K562 (cell line): ENCODE results near the gene LZTR1. TPM values are rescaled to one million over a fixed set of nuclear protein-coding genes. Genes with fewer than 3 reads are reported as not detected.

Source experiments
- ATAC-seq: fragments of 200-7000 bp; cut with Tn5 transposase; 3 replicates; pipeline ENCODE4 v1.9.1; 2020; ENCODE audit warnings: moderate library complexity
- BruUV-seq: library from RNA; stranded (reverse); fragments of 400-500 nt; replicated peaks from 2 replicates; lab custom pipeline; 2021; lab: Mats Ljungman, UMichigan
- CTCF ChIA-PET: fragments of 300-600 bp; formaldehyde crosslinking; extraction: SDS; loops from one replicate; lab custom pipeline; 2021; ENCODE audit warnings: low intra/inter-chr PET ratio; lab: Yijun Ruan, JAX
- POLR2A ChIA-PET: fragments of 300-600, 350-650 bp; sonication (Branson Sonifier 250); formaldehyde crosslinking; extraction: SDS; loops from one replicate; lab custom pipeline; 2021; ENCODE audit warnings: antibody characterized with exemption, inconsistent platforms; lab: Yijun Ruan, JAX
- DNase-seq, 4 experiments: peaks; one replicate each; pipeline versions ENCODE4 v3.0.0 to v3.0.0-alpha.2; 2011 to 2018; ENCODE audit warnings: low spot score in 3 of 4, mixed read lengths in 3 of 4; ENCODE audit errors: extremely low read depth in 1 of 4
- FAIRE-seq: peaks from 2 replicates; lab custom pipeline; 2011; peaks lifted over from hg19 to GRCh38; lab: Jason Lieb, UNC
- H2AFZ ChIP-seq: 2 replicates; pipeline ENCODE4 v1.6.0; 2011; ENCODE audit warnings: low read depth, low read length, control low read depth, inconsistent platforms
- H3K27ac ChIP-seq: fragments of 200-600 bp; 3 replicates; pipeline ENCODE4 v1.8.0; 2011; ENCODE audit warnings: low read depth, mild to moderate bottlenecking, control low read depth, inconsistent platforms, low read length, moderate library complexity, mixed read lengths; ENCODE audit errors: extremely low read depth
- H3K27me3 ChIP-seq, 2 experiments: fragments of 300-600 bp in 1 of 2; 2 replicates in 1 of 2; 3 replicates in 1 of 2; pipeline versions ENCODE4 v1.6.0 to v1.8.0; 2011; ENCODE audit warnings: inconsistent platforms in 2 of 2, low read length in 2 of 2, mild to moderate bottlenecking in 1 of 2, mixed read lengths in 1 of 2, moderate library complexity in 1 of 2; ENCODE audit not compliant: control insufficient read depth in 2 of 2, insufficient read depth in 2 of 2
- H3K36me3 ChIP-seq: fragments of 300-600 bp; 3 replicates; pipeline ENCODE4 v1.8.0; 2011; ENCODE audit warnings: mild to moderate bottlenecking, low read length, inconsistent platforms; ENCODE audit not compliant: control insufficient read depth, insufficient read depth
- H3K4me1 ChIP-seq, 2 experiments: fragments of 200-600 bp in 1 of 2; replicated peaks in 1 of 2; 2 replicates in 1 of 2; 3 replicates in 1 of 2; pipeline versions ENCODE4 v1.5.1 to v1.8.0; 2011; ENCODE audit warnings: inconsistent platforms in 2 of 2, low read length in 2 of 2, mild to moderate bottlenecking in 1 of 2, mixed read lengths in 1 of 2, moderate library complexity in 1 of 2; ENCODE audit not compliant: control insufficient read depth in 2 of 2, insufficient read depth in 2 of 2
- H3K4me2 ChIP-seq: 2 replicates; pipeline ENCODE4 v1.6.1; 2011; ENCODE audit warnings: low read length, control low read depth, inconsistent platforms, mixed read lengths; ENCODE audit not compliant: insufficient read depth
- H3K4me3 ChIP-seq: fragments of 200-600 bp; sonication (generic), shearing (Covaris generic); 2 replicates; pipeline ENCODE4 v1.5.1; 2016; ENCODE audit warnings: control low read depth, inconsistent platforms
- H3K79me2 ChIP-seq: fragments of 200-600 bp; 3 replicates; pipeline ENCODE4 v1.8.0; 2011; ENCODE audit warnings: low read length, inconsistent platforms; ENCODE audit not compliant: control insufficient read depth, insufficient read depth
- H3K9ac ChIP-seq, 2 experiments: 2 replicates each; pipeline versions ENCODE4 v1.6.0 to v1.6.1; 2011; ENCODE audit warnings: low read depth in 2 of 2, low read length in 2 of 2, control low read depth in 1 of 2, inconsistent platforms in 1 of 2, mild to moderate bottlenecking in 1 of 2, mixed read lengths in 1 of 2; ENCODE audit not compliant: insufficient read depth in 1 of 2
- H3K9me1 ChIP-seq: one replicate; pipeline ENCODE4 v1.6.0; 2011; ENCODE audit warnings: inconsistent platforms, mild to moderate bottlenecking, low read length, moderate library complexity; ENCODE audit not compliant: control insufficient read depth, insufficient read depth
- H3K9me3 ChIP-seq: replicated peaks from 2 replicates; pipeline ENCODE4 v1.5.1; 2011; ENCODE audit warnings: low read depth, low read length, inconsistent platforms; ENCODE audit not compliant: control insufficient read depth, insufficient read depth
- H4K20me1 ChIP-seq: replicated peaks from 2 replicates; pipeline ENCODE4 v1.6.1; 2011; ENCODE audit warnings: low read length, inconsistent platforms, mixed read lengths; ENCODE audit not compliant: control insufficient read depth, insufficient read depth
- ELF4 ChIP-seq: fragments of 450-650 bp; formaldehyde crosslinking; IDR thresholded peaks from 2 replicates; pipeline ENCODE4 v1.4.0; 2022; ENCODE audit warnings: missing genetic modification characterization
- FOXK2 ChIP-seq, 2 experiments: fragments of 450-650 bp; IDR thresholded peaks in 1 of 2; conservative IDR thresholded peaks in 1 of 2; 2 replicates each; pipeline ENCODE4 v1.6.1; 2016; ENCODE audit warnings: low read depth in 2 of 2, mild to moderate bottlenecking in 1 of 2
- KAT2B ChIP-seq: IDR thresholded peaks from one replicate; pipeline ENCODE4 v1.6.1; 2012; ENCODE audit warnings: low read depth, mild to moderate bottlenecking, control low read depth, inconsistent platforms, low read length, moderate library complexity
- KLF1 ChIP-seq: fragments of 450-650 bp; IDR thresholded peaks from 2 replicates; pipeline ENCODE4 v1.6.1; 2016; ENCODE audit warnings: missing genetic modification characterization, missing compliant biosample characterization
- MAX ChIP-seq: sonication (generic); formaldehyde crosslinking; IDR thresholded peaks from 2 replicates; pipeline ENCODE4 v1.9.0; 2022; ENCODE audit warnings: mild to moderate bottlenecking, missing genetic modification reagents
- MYNN ChIP-seq, 2 experiments: sonication (generic); formaldehyde crosslinking in 1 of 2; IDR thresholded peaks; 2 replicates each; pipeline versions ENCODE4 v1.5.0 to v1.6.1; 2016 to 2020; ENCODE audit warnings: antibody characterized with exemption in 1 of 2, missing genetic modification reagents in 1 of 2
- PHB2 ChIP-seq: fragments of 450-650 bp; IDR thresholded peaks from 2 replicates; pipeline ENCODE4 v1.6.1; 2017; ENCODE audit warnings: low read depth
- SAFB2 ChIP-seq: fragments of 200-400 bp; formaldehyde crosslinking; IDR thresholded peaks from 2 replicates; pipeline ENCODE4 v1.6.1; 2018; ENCODE audit warnings: borderline replicate concordance, low read length, low read depth, moderate library complexity; ENCODE audit not compliant: severe bottlenecking
- TOE1 ChIP-seq, 2 experiments: fragments of 450-650 bp in 1 of 2; sonication (generic) in 1 of 2; formaldehyde crosslinking in 1 of 2; IDR thresholded peaks; 2 replicates each; pipeline versions ENCODE4 v1.7.1 to v1.8.0; 2016 to 2022; ENCODE audit warnings: borderline replicate concordance in 2 of 2, mild to moderate bottlenecking in 2 of 2, antibody characterized with exemption in 1 of 2, inconsistent platforms in 1 of 2, low read depth in 1 of 2, missing genetic modification reagents in 1 of 2, moderate library complexity in 1 of 2
- ZBED1 ChIP-seq: IDR thresholded peaks from 2 replicates; pipeline ENCODE4 v1.6.1; 2014
- ZBTB2 ChIP-seq: fragments of 450-650 bp; IDR thresholded peaks from 2 replicates; pipeline ENCODE4 v1.6.1; 2016; ENCODE audit warnings: antibody characterized with exemption
- ZFP91 ChIP-seq: sonication (generic); formaldehyde crosslinking; IDR thresholded peaks from 2 replicates; pipeline ENCODE4 v1.8.0; 2022; ENCODE audit warnings: mild to moderate bottlenecking, missing genetic modification reagents
- ZNF79 ChIP-seq: fragments of 250-450 bp; sonication (Bioruptor Pico); IDR thresholded peaks from 2 replicates; pipeline ENCODE4 v1.4.0; 2020; ENCODE audit warnings: low read depth, mild to moderate bottlenecking, moderate library complexity
- WGBS: fragments of 100-300 bp; shearing (Covaris generic); methylation state at CpG from one replicate; pipeline ENCODE4 v1.1.6; 2016; ENCODE audit warnings: low coverage, mixed read lengths; ENCODE audit not compliant: insufficient coverage; ENCODE audit errors: missing lambda C conversion rate; 5-methylcytosine and 5-hydroxymethylcytosine counted together
- in situ Hi-C: fragments of 300-500 bp; cut with MboI; formaldehyde crosslinking; loops from 4 replicates; pipeline ENCODE4 v1.15.0; 2018; ENCODE audit warnings: inconsistent platforms, mixed read lengths
- intact Hi-C: fragments of 100-400 bp; cut with micrococcal nuclease; formaldehyde crosslinking; loops from 2 replicates; pipeline ENCODE4 v1.14.2; 2022
- polyA plus RNA-seq, 8 experiments: library from polyadenylated mRNA; depleted of rRNA in 4 of 8; stranded (reverse) in 5 of 8; unstranded in 3 of 8; fragments of >200 nt; fragmentation: Nextera tagmentation in 2 of 8; fragmentation: Illumina TruSeq in 1 of 8; extraction: Ambion mirVana in 2 of 8; extraction: Trizol in 1 of 8; gene quantifications; 2 replicates each; pipeline versions ENCODE4 v1.2.1 to v1.2.3, GENCODE V29; 2011 to 2014; ENCODE audit warnings: inconsistent platforms in 1 of 8, missing spikeins in 1 of 8
- total RNA-seq, 7 experiments: library from RNA; depleted of rRNA in 6 of 7; stranded (reverse); fragments of >200 nt in 6 of 7; fragmentation: Illumina TruSeq in 2 of 7; extraction: Trizol in 2 of 7; gene quantifications; 2 replicates each; pipeline versions ENCODE4 v1.2.1 to v1.2.3, GENCODE V29; 2011 to 2021; ENCODE audit warnings: low replicate concordance in 1 of 7

The LZTR1 gene
- total and polyA plus RNA-seq, 9 of the 15 experiments (the other 6 are each of a cell fraction or from before 2014, with no cell fraction given) = 2.2 to 135 (median 63.0) TPM

- FAIRE-seq (no peak), ATAC-seq (no peak), DNase-seq (peak in 1 of 4 experiments; percentile 63)
- POLR2A ChIA-PET = interaction anchor here (0.6 to 17.9 kb wide), 22 partner anchors 9 to 522 kb away, joined by 3 to 451 read pairs (median 5); partner anchors contain the start of genes AIFM3, CRKL, LZTR1 and P2RX6
- peak overlapping the region in 1 of 2 experiments; percentile 93; a peak in 2 of 4 replicates for H3K9ac ChIP-seq
- H3K9me3 ChIP-seq = no peaks in the 10 kb centered on the region
- peaks cover 28% of the 10 kb centered on the region; the same call in 1 of the 2 replicates for H4K20me1 ChIP-seq
- peaks cover 42% of the 10 kb centered on the region for H3K79me2 ChIP-seq
- H3K4me2 ChIP-seq = no peak overlapping the region
- BruUV-seq = no TSS peak
- H3K27me3 ChIP-seq = no peaks in the 10 kb centered on the region
- peaks cover 73% of the 10 kb centered on the region for H3K36me3 ChIP-seq
- H3K4me1 ChIP-seq = peaks cover 21 to 93% of the 10 kb centered on the region in 2 experiments
- in situ Hi-C loops = no loop called here
- intact Hi-C loops = no loop called here
- WGBS = 67% methylated on average over 7 of the region's 7 CpGs
- H3K27ac ChIP-seq = no peak overlapping the region; the same call in 2 of the 3 replicates
- CTCF ChIA-PET = no interaction called here
- H3K9me1 ChIP-seq = no peaks in the 10 kb centered on the region
- H2AFZ ChIP-seq = no peak overlapping the region
- no peak overlapping the region for H3K4me3 ChIP-seq
- TF ChIP-seq ELF4 (CRISPR knock-in tag) (peak; percentile 75), SAFB2 (no peak), KAT2B (no peak), TOE1 (IDR thresholded peaks at IDR 0.05; ENCODE audit: borderline replicate concordance) (no peak), TOE1 (CRISPR knock-in tag; IDR thresholded peaks at IDR 0.05; ENCODE audit: borderline replicate concordance, low read depth) (no peak), PHB2 (no peak), ZBTB2 (no peak), ZFP91 (no peak), FOXK2 (conservative IDR thresholded peaks at IDR 0.05 in 1 of 2, IDR thresholded peaks at IDR 0.05 in 1 of 2; ENCODE audit: low read depth in 2 of 2) (no peak), ZNF79 (CRISPR knock-in tag) (no peak), ZBED1 (no peak), MAX (CRISPR knock-in tag) (no peak), KLF1 (tag) (peak; percentile 10; the same call in 1 of the 2 replicates), MYNN (IDR thresholded peaks at IDR 0.05) (no peak), MYNN (CRISPR knock-in tag; IDR thresholded peaks at IDR 0.05) (no peak)
Measured at GRCh38 chr22:20998411-20999336, 16.6 kb downstream of the LZTR1 start.
